Trophoblast cell (in vitro differentiated cells and primary cell): ENCODE results near the gene EGLN3.

ENCODE experiments used
- DNase-seq, 2 donors: peaks; one replicate each; pipeline ENCODE4 v3.0.0-alpha.2; 2016
- H2AFZ ChIP-seq: 2 replicates; pipeline ENCODE4 v1.6.1; 2013; ENCODE audit warnings: low read length, moderate library complexity, mild to moderate bottlenecking; ENCODE audit not compliant: insufficient read depth, poor library complexity
- H2AK5ac ChIP-seq: 2 replicates; pipeline ENCODE4 v1.6.1; 2013; ENCODE audit warnings: mild to moderate bottlenecking, low read length
- H2BK120ac ChIP-seq: 2 replicates; pipeline ENCODE4 v1.6.1; 2013; ENCODE audit warnings: low read length, mild to moderate bottlenecking, moderate library complexity; ENCODE audit not compliant: insufficient read depth, poor library complexity
- H2BK12ac ChIP-seq: 2 replicates; pipeline ENCODE4 v1.6.1; 2013; ENCODE audit warnings: mild to moderate bottlenecking, low read length, moderate library complexity
- H2BK5ac ChIP-seq: 2 replicates; pipeline ENCODE4 v1.6.1; 2013; ENCODE audit warnings: low read length, low read depth, moderate library complexity, mild to moderate bottlenecking; ENCODE audit not compliant: poor library complexity
- H3K14ac ChIP-seq: 2 replicates; pipeline ENCODE4 v1.6.1; 2013; ENCODE audit warnings: mild to moderate bottlenecking, low read length
- H3K18ac ChIP-seq: 2 replicates; pipeline ENCODE4 v1.6.1; 2013; ENCODE audit warnings: mild to moderate bottlenecking, low read length
- H3K23ac ChIP-seq: 2 replicates; pipeline ENCODE4 v1.6.1; 2013; ENCODE audit warnings: low read length
- H3K27ac ChIP-seq: 2 replicates; pipeline ENCODE4 v1.5.1; 2013; ENCODE audit warnings: low read depth, mild to moderate bottlenecking, inconsistent platforms, low read length, moderate library complexity
- H3K27me3 ChIP-seq: 2 replicates; pipeline ENCODE4 v1.6.1; 2013; ENCODE audit warnings: inconsistent platforms, mild to moderate bottlenecking, low read length, moderate library complexity; ENCODE audit not compliant: insufficient read depth
- H3K36me3 ChIP-seq, 2 experiments: 1 replicate in 1 of 2; 2 replicates in 1 of 2; pipeline ENCODE4 v1.6.1; 2013; ENCODE audit warnings: low read length in 2 of 2, mild to moderate bottlenecking in 2 of 2, moderate library complexity in 1 of 2; ENCODE audit not compliant: insufficient read depth in 2 of 2, control insufficient read depth in 1 of 2
- H3K4ac ChIP-seq: 2 replicates; pipeline ENCODE4 v1.6.1; 2013; ENCODE audit warnings: low read depth, mild to moderate bottlenecking, low read length, moderate library complexity
- H3K4me1 ChIP-seq, 2 experiments: 1 replicate in 1 of 2; 2 replicates in 1 of 2; pipeline ENCODE4 v1.6.1; 2013; ENCODE audit warnings: low read length in 2 of 2, mild to moderate bottlenecking in 2 of 2, moderate library complexity in 1 of 2; ENCODE audit not compliant: insufficient read depth in 2 of 2, control insufficient read depth in 1 of 2
- H3K4me2 ChIP-seq: 2 replicates; pipeline ENCODE4 v1.6.1; 2013; ENCODE audit warnings: inconsistent platforms, mild to moderate bottlenecking, low read length, moderate library complexity
- H3K4me3 ChIP-seq: 2 replicates; pipeline ENCODE4 v1.5.1; 2013; ENCODE audit warnings: mild to moderate bottlenecking, low read depth, low read length, inconsistent platforms
- H3K79me1 ChIP-seq: one replicate; pipeline ENCODE4 v1.6.1; 2013; ENCODE audit warnings: low read length
- H3K79me2 ChIP-seq: 2 replicates; pipeline ENCODE4 v1.6.1; 2013; ENCODE audit warnings: low read length, mild to moderate bottlenecking; ENCODE audit not compliant: control insufficient read depth, insufficient read depth, poor library complexity
- H3K9ac ChIP-seq: 2 replicates; pipeline ENCODE4 v1.6.1; 2013; ENCODE audit warnings: mild to moderate bottlenecking, low read length
- H3K9me3 ChIP-seq: 2 replicates; pipeline ENCODE4 v1.6.1; 2013; ENCODE audit warnings: low read depth, mild to moderate bottlenecking, control low read depth, inconsistent platforms, low read length; ENCODE audit not compliant: insufficient read depth
- H4K12ac ChIP-seq: 2 replicates; pipeline ENCODE4 v1.6.1; 2013; ENCODE audit warnings: low read depth, mild to moderate bottlenecking, low read length, moderate library complexity
- H4K8ac ChIP-seq: 2 replicates; pipeline ENCODE4 v1.6.1; 2013; ENCODE audit warnings: low read depth, mild to moderate bottlenecking, low read length, moderate library complexity
- H4K91ac ChIP-seq: one replicate; pipeline ENCODE4 v1.6.1; 2013; ENCODE audit warnings: low read depth, mild to moderate bottlenecking, low read length, moderate library complexity
- WGBS: extraction: QIAGEN DNeasy Blood & Tissue Kit; methylation state at CpG from one replicate; pipeline ENCODE4 v1.1.7; 2013; ENCODE audit warnings: missing lambda C conversion rate; ENCODE audit not compliant: insufficient read length, insufficient coverage; ENCODE audit errors: extremely low coverage; 5-methylcytosine and 5-hydroxymethylcytosine counted together

Gene EGLN3

GRCh38 chr14:33925235-33925634, 25.6 kb downstream of the EGLN3 start:
- no CpG with 5 or more reads among the region's 3 CpGs for WGBS
- H3K4me1 ChIP-seq: peaks cover 0 to 3% of the 10 kb centered on the region in 2 experiments

DNA sequence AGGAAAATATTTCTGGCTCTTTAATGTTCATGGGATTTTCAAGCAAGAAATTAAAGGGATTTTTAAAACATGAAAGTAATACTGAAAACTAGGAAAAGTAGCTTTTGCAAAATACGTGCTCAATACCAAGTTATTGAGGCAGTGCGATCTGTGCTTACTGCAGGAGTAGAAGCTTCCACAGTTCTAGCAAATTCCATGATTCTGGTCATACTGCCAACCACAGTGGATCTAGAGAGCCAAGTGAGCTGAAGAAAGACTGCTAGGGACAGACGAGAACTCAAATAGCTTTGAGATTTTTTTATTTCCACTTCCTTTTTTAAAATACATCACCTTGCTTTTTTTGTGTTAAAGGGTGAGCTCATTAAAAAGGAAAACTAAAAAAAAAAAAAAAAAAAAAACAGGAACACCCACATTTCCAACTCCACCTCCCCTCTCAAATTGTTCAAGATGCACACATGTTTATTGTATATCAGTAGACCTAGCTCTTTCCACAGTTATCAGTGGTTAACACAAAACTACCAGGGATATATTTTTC, 26.2 kb downstream of the EGLN3 start:
- no peak overlapping the region for H2BK5ac ChIP-seq
- no peaks in the 10 kb centered on the region for H3K79me1 ChIP-seq
- H3K36me3 ChIP-seq: no peaks in the 10 kb centered on the region
- no peak overlapping the region for H3K14ac ChIP-seq
- H3K23ac ChIP-seq: no peak overlapping the region
- H3K79me2 ChIP-seq: no peaks in the 10 kb centered on the region
- H4K12ac ChIP-seq: no peak overlapping the region
- no peak overlapping the region for H2AK5ac ChIP-seq
- no peak overlapping the region for H3K9ac ChIP-seq
- no peak overlapping the region for H4K91ac ChIP-seq
- H3K18ac ChIP-seq: no peak overlapping the region
- peaks cover 0 to 3% of the 10 kb centered on the region in 2 experiments for H3K4me1 ChIP-seq
- no peak overlapping the region for H2AFZ ChIP-seq
- no peaks in the 10 kb centered on the region for H3K27me3 ChIP-seq
- DNase-seq: no peak
- no peak overlapping the region for H4K8ac ChIP-seq
- H3K4me2 ChIP-seq: no peak overlapping the region
- no CpG with 5 or more reads among the region's 3 CpGs for WGBS
- no peak overlapping the region for H3K4ac ChIP-seq
- H2BK12ac ChIP-seq: no peak overlapping the region
- H3K4me3 ChIP-seq: no peak overlapping the region
- no peaks in the 10 kb centered on the region for H3K9me3 ChIP-seq
- no peak overlapping the region for H3K27ac ChIP-seq
- no peak overlapping the region for H2BK120ac ChIP-seq

More at GRCh38 chr14:33925235-33925634, 25.6 kb downstream of the EGLN3 start:
- H3K23ac ChIP-seq: no peak overlapping the region
- H4K91ac ChIP-seq: no peak overlapping the region
- no peaks in the 10 kb centered on the region for H3K79me2 ChIP-seq
- no peak overlapping the region for H4K8ac ChIP-seq
- no peaks in the 10 kb centered on the region for H3K9me3 ChIP-seq
- no peak overlapping the region for H2AFZ ChIP-seq
- H3K27ac ChIP-seq: no peak overlapping the region
- no peak overlapping the region for H3K4ac ChIP-seq
- no peak overlapping the region for H3K4me3 ChIP-seq
- H3K27me3 ChIP-seq: no peaks in the 10 kb centered on the region
- H3K18ac ChIP-seq: no peak overlapping the region
- no peak overlapping the region for H2BK12ac ChIP-seq
- no peak overlapping the region for H2AK5ac ChIP-seq
- H3K4me2 ChIP-seq: no peak overlapping the region
- H2BK5ac ChIP-seq: no peak overlapping the region
- H2BK120ac ChIP-seq: no peak overlapping the region
- no peaks in the 10 kb centered on the region for H3K36me3 ChIP-seq
- no peak overlapping the region for H4K12ac ChIP-seq
- DNase-seq: no peak
- H3K9ac ChIP-seq: no peak overlapping the region
- H3K14ac ChIP-seq: no peak overlapping the region
- H3K79me1 ChIP-seq: no peaks in the 10 kb centered on the region

- Histone ChIP-seq H3K4me2 (no peak overlapping the region), H4K12ac (no peak overlapping the region), H3K79me2 (no peaks in the 10 kb centered on the region), H3K27me3 (no peaks in the 10 kb centered on the region), H3K4me1 (no peaks in the 10 kb centered on the region), H3K4me3 (no peak overlapping the region), H2AK5ac (no peak overlapping the region), H3K27ac (no peak overlapping the region), H4K91ac (no peak overlapping the region), H2BK5ac (no peak overlapping the region), H4K8ac (no peak overlapping the region), H3K9ac (no peak overlapping the region), H3K36me3 (no peaks in the 10 kb centered on the region), H3K14ac (no peak overlapping the region), H3K79me1 (no peaks in the 10 kb centered on the region), H3K9me3 (no peaks in the 10 kb centered on the region), H3K23ac (no peak overlapping the region), H3K18ac (no peak overlapping the region), H2BK12ac (no peak overlapping the region), H3K4ac (no peak overlapping the region), H2BK120ac (no peak overlapping the region), H2AFZ (no peak overlapping the region)
- no peak for DNase-seq
- no CpG with 5 or more reads among the region's 4 CpGs for WGBS
Measured at GRCh38 chr14:33922125-33922524, 28.7 kb downstream of the EGLN3 start.

DNA sequence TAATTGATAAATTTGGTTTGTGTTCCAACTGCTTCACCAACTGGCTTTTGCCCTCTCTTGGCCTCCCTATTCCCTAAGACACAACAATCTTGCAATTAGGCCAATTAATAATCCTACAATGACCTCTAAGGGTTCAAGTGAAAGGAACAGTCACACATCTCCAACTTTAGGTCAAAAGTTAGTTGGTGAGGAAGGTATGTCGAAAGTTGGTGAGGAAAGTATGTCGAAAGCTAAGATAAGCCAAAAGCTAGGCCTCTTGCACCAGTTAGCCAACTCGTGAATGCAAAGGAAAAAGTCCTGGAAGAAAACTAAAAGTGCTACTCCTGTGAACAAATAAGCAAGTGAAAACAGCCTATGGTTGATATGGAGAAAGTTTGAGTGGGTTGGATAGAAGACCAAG, 32.6 kb downstream of the EGLN3 start:
- H3K4me3 ChIP-seq: no peak overlapping the region
- no peak overlapping the region for H4K8ac ChIP-seq

More for the DNA sequence above, 32.6 kb downstream of the EGLN3 start:
- Histone ChIP-seq H3K4me2 (no peak overlapping the region), H3K9me3 (no peaks in the 10 kb centered on the region), H3K14ac (no peak overlapping the region), H4K12ac (no peak overlapping the region), H3K23ac (no peak overlapping the region), H2BK5ac (no peak overlapping the region), H2BK12ac (no peak overlapping the region), H4K91ac (no peak overlapping the region), H3K27ac (no peak overlapping the region), H2AK5ac (no peak overlapping the region), H3K27me3 (no peaks in the 10 kb centered on the region), H3K18ac (no peak overlapping the region), H3K4ac (no peak overlapping the region), H3K36me3 (no peaks in the 10 kb centered on the region), H3K9ac (no peak overlapping the region), H3K79me1 (no peaks in the 10 kb centered on the region), H2BK120ac (no peak overlapping the region), H3K79me2 (no peaks in the 10 kb centered on the region), H2AFZ (no peak overlapping the region), H3K4me1 (peaks cover 0 to 4% of the 10 kb centered on the region in 2 experiments)
- WGBS: 100% methylated on average over 2 of the region's 3 CpGs
- peak; percentile 23 to 53 for DNase-seq
